GM18526 (cell line): ENCODE results near the gene DPH2.

Experiments used
- POLR2A ChIP-seq: IDR thresholded peaks from 3 replicates; pipeline ENCODE4 v1.6.1; 2011; ENCODE audit not compliant: insufficient read length; ENCODE audit errors: extremely low read depth

Gene DPH2

DNA sequence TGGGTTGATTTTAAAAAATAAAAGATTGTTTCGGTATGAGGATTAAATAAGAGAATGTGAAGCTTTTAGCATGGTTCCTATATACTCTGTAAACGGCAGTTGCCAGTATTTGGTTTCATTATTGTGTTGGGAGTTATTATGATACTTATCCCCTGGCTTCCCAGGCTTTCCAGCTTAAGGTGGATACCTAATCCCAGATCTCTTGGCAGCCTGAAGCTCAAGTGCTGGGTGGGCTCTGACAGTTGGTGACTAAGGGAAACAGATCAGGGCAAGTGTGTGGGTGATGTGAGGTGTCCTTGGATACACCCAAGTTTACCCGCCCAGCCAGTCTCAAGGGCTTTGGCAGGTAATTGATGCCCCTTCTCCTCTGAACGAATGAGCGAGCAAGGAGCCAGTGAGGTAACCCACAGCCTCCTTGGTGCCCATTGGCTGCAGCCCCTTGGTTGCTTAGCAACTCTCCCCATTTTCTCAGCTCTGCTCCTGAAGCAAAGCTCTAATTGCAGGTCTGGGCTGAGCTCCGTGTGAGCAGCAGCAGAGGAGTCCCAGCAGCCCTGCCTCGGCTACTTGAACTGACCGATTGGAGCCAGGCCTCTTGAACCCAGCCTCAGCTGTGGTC, 17.0 kb upstream of the DPH2 start:
- no peak for TF ChIP-seq POLR2A

DNA sequence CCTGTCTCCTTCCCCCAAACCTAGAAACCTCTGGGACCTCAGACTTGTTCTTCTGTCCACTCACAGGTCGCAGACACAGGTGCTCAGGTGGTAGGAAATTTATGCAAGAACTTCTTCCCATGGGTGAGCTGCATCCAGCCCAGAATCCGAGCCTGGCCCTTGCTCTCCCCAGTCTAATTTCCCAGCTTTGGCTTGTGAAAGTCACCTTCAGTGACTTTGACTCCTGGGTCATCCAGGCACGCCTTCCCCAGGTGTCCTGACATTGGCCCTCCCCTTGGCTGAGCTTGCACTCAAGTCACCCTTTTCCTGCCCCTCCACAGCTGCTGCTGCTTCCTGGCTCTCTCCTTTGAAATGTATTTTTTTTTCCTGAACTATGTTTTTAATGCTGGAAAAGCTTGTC, 16.4 kb upstream of the DPH2 start:
- no peak for TF ChIP-seq POLR2A

- TF ChIP-seq POLR2A: no peak
These were observed 15.8 kb upstream of the DPH2 start for GRCh38 chr1:43954036-43954435.

DNA sequence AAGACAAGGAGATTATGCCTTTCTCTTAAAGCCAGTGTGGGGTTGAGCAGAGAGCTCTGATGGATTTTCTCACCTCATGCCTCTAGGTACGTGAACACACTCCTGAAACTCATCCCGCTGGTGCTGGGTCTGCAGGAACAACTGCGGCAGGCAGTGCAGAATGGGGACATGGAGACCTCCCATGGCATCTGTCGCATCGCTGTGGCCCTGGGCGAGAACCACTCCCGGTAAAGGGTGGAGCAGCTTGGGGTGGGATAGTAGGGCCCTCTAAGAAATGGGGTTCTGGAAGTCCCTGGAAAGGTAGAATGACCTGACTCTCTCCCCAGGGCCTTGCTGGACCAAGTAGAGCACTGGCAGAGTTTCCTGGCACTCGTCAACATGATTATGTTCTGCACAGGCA, 13.6 kb upstream of the DPH2 start:
- no peak for TF ChIP-seq POLR2A

- TF ChIP-seq POLR2A: no peak
These were observed 12.3 kb upstream of the DPH2 start for GRCh38 chr1:43957407-43958040.

- no peak for TF ChIP-seq POLR2A
These were observed 11.2 kb upstream of the DPH2 start for GRCh38 chr1:43958351-43959255.

DNA sequence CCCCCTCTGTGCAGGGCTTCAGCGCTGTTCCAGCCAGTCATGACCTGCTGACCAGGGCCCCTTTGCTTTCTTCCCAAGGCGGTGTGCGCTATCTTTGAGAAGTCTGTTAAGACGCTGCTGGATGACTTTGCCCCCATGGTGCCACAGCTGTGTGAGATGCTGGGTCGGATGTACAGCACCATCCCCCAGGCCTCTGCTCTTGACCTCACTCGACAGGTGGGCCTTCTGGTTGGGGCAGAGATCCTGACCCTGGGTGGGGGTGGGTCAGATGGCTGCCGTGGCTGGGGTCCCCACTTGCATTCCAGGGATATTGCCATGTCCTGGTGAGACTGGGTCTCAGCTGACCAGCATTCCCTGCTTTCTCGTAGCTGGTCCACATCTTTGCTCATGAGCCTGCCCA, 9.0 kb upstream of the DPH2 start:
- TF ChIP-seq POLR2A: no peak

DNA sequence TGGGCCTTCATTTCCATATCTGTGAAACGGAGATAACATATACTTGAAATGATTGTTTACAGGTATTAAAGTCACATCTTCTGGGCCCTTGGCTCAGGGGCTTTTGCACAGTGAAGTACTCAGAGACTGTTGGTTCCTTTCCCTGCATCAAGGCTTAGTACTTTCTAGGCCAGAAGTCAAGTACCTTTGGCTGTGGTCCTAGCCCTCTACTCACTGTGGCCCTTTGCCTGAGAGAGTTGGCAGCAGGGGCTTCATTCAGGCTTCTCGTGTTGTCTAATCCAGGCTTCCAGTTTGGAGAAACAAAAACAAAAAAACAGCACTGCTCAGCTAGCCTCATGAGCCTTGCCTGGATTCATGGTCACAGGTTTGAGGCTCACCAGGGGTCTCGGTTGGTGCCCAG, 8.1 kb upstream of the DPH2 start:
- no peak for TF ChIP-seq POLR2A

- no peak for TF ChIP-seq POLR2A
These were observed 7.5 kb upstream of the DPH2 start for GRCh38 chr1:43962324-43962723.

DNA sequence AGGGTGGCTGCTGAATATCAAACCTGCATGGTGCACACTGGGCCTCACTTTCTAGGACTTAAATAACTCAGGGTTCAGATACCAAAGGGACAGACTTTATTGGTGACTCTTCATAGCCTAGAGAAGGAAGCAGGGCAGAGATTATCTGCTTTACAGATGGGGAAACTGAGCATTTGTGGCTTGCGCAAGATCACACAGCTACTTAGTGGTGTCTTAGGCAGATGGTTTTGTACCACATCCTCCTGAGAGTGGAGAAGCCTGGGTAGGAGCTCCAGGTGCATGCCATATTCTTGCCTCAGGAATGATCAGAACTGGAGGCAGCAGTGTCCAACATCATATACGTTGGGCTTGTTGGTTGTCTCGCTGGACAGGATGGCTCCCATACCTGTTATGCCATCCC, 6.8 kb upstream of the DPH2 start:
- no peak for TF ChIP-seq POLR2A

DNA sequence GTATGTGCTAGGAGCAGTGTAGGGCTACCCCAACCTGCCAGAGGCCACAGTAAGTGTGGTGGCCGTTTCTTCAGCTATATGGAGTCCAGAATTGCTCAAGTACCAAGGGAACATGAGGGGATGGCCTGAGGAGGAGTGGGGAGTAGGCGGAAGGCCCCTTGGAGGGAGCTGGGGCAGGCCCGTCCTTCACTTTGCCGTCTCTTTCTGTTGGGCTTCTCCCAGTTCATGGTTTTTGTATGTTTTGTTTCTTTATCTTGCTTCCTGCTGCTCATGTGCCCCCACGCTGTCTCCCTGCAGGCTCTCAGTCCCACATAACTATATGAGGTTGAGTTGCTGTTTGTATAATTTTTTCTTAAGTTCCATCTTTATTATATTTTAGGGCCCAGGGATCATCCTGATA, 5.9 kb upstream of the DPH2 start:
- no peak for TF ChIP-seq POLR2A

GRCh38 chr1:43965316-43965715, 4.5 kb upstream of the DPH2 start:
- no peak for TF ChIP-seq POLR2A

DNA sequence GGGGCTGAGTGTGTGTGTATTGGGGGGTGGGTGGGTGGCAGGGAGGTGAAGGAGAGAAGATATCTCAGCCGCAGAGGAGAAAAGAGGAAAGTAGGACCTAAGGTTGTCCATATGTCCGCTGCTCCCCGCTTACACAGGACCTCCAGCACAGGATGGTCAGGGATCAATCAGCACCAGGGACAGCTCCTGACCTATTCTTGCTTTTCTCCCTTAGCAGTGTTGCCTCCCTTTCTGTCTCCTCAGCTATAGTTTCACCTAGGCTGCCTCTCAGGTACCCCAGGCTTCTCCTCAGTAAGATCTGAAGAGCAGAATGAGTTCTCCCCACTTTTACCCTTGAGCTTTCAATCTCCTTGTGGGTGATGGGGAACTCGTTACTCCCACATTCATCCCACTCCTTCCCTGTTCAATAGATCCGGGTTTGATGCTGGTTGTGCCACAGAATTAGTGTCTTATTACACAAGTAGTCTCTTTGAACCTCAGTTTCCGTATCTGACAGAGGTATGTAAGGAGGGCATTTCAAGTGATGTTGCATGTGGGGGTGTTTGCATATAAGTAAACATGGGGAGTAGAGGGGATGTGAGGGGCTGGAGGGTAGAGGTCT, 1.4 kb upstream of the DPH2 start:
- TF ChIP-seq POLR2A: no peak

DNA sequence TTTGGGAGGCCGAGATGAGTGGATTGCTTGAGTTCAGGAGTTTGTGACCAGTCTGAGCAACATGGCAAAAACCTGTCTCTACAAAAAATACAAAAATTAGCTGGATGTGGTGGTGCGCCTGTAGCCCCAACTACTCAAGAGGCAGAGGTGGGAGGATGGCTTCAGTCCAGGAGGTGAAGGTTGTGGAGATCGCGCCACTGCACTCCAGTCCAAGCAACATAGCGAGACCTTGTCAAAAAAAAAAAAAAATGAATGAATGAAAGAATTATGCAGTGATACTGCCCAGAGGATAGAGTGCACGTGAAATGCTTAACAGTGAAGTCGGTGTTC, 429 bp upstream of the DPH2 start:
- TF ChIP-seq POLR2A: no peak

GRCh38 chr1:43970502-43970901, 692 bp downstream of the DPH2 start:
- TF ChIP-seq POLR2A: no peak

- TF ChIP-seq POLR2A: no peak
These were observed 1.1 kb downstream of the DPH2 start for GRCh38 chr1:43970911-43971310.
